ENCODE results near the gene SLC35B1.

DNA sequence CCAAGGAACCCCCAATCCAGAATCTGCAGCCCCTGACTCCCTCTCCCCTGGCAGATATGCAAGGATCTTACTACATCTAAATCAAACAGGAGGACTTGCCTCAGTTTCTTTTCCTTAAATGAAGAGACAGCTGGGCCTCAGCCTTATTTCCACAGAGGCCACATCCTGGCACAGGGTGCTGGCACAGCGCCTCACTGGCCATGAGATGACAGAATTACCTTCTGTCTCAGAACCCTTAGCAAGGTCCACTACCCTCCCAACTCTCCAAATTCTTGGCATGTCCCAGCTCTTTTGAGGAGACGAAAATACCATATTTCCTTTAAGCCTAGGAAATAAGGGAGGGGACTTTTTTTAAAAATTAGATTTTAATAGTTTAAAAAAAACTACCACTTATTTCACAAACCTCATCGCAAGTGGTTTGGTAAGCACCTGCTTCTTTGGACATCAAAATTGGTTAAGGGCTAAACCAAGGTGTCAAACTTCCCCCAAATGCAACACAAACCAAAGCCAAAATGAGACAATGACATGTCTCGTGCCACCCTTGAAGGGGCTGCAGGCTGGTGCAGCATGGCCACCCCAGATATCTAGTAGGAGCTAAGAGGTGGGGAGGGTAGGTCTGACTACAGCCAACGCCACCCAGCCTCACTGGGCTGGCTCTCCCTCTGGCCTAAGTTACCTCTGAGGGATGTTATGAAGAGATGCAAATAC lies 30.8 kb upstream of the SLC35B1 start:
- TF ChIP-seq, protein P1, sequence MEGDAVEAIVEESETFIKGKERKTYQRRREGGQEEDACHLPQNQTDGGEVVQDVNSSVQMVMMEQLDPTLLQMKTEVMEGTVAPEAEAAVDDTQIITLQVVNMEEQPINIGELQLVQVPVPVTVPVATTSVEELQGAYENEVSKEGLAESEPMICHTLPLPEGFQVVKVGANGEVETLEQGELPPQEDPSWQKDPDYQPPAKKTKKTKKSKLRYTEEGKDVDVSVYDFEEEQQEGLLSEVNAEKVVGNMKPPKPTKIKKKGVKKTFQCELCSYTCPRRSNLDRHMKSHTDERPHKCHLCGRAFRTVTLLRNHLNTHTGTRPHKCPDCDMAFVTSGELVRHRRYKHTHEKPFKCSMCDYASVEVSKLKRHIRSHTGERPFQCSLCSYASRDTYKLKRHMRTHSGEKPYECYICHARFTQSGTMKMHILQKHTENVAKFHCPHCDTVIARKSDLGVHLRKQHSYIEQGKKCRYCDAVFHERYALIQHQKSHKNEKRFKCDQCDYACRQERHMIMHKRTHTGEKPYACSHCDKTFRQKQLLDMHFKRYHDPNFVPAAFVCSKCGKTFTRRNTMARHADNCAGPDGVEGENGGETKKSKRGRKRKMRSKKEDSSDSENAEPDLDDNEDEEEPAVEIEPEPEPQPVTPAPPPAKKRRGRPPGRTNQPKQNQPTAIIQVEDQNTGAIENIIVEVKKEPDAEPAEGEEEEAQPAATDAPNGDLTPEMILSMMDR (IDR thresholded peaks at IDR 0.05) = no peak
- no peak for TF ChIP-seq POLR2A (IDR thresholded peaks at IDR 0.05)

All from stomach (tissue), 4 donors.